SK-N-SH (cell line): ENCODE results near the gene SORL1.
"Not testable (repeated sequence)": the region's sequence is repeated elsewhere in the genome, so short reads cannot be mapped to it uniquely, and the experiment has no call there.

Experiments
- CTCF ChIP-seq: fragments of 200-600 bp; sonication (generic); IDR thresholded peaks from 2 replicates; pipeline ENCODE4 v1.6.1; 2017; ENCODE audit warnings: antibody characterized with exemption, mild to moderate bottlenecking, moderate library complexity
- EP300 ChIP-seq, 2 experiments: IDR thresholded peaks; 2 replicates each; pipeline versions ENCODE4 v1.4.0 to v1.6.1; 2012; ENCODE audit warnings: borderline replicate concordance in 1 of 2, low read depth in 1 of 2, low read length in 1 of 2
- MAX ChIP-seq: IDR thresholded peaks from 2 replicates; pipeline ENCODE4 v1.4.0; 2012; ENCODE audit warnings: low read depth
- POLR2AphosphoS5 ChIP-seq: IDR thresholded peaks from 2 replicates; pipeline ENCODE4 v1.6.1; 2012; ENCODE audit warnings: low read depth, low read length

- TF ChIP-seq CTCF; POLR2AphosphoS5; EP300 (IDR thresholded peaks at IDR 0.05; ENCODE audit: borderline replicate concordance in 1 of 2, low read depth in 1 of 2, low read length in 1 of 2); MAX: not testable (repeated sequence)
Observed at GRCh38 chr11:121411330-121411729, 40.8 kb upstream of the SORL1 start.
